GM12864 (cell line): ENCODE results near the gene DIAPH3.

Experiments
- DNase-seq: peaks from one replicate; pipeline ENCODE4 v3.0.0-alpha.2; 2011; ENCODE audit warnings: low read depth
- H3K4me3 ChIP-seq: 2 replicates; pipeline ENCODE4 v1.5.1; 2011; ENCODE audit warnings: mild to moderate bottlenecking, low read depth, low read length, control low read depth
- TF ChIP-seq, protein P1 (sequence below): IDR thresholded peaks from 2 replicates; pipeline ENCODE4 v1.5.1; 2011; ENCODE audit warnings: low read depth, mild to moderate bottlenecking, moderate library complexity, low read length, control low read depth, inconsistent platforms; ENCODE audit errors: missing control alignments

The DIAPH3 gene

DNA sequence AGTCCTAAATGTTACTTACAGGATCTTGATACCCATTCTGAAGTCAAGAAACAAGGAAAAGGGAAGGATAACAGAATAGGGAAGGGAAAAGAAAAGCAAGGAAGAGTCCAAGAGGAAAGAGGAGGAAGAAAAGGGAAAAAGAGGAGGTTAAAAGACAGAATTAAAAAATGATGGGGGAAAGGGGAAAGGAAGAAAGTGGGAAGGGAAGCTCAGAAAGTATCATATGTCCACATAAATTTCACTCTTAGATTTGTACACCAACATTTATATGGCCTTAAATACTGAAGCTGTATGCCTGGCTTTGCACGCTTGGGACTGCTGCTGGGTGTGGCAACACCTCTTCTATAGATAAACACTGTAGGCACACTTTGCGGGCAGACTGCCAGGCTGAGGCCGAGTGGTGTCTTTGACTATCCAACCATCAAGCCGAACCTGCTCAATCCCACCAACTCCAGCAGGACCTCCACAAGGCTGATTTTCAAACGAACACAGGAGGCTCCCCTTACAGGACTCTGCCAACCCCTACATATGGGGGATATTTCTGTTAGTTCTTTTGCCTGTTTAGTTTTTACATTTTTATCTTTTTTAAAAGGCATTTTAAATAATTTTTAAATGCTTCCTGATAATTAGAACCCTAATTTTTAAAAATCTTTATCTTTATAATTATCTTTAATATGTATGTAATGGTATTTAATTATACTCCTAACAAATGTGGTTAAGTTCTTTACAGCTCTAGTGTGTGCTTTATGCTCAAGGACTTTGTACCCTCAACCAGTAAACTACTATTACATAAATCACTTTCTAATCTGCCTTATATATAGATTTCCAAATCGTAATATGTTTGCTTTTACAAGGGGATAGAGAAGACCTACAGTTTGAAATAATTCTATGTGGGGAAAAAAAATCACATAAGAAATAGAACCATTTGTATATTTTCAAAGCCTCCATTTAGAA lies 154.2 kb downstream of the DIAPH3 start:
- DNase-seq = no peak
- TF ChIP-seq, protein P1, sequence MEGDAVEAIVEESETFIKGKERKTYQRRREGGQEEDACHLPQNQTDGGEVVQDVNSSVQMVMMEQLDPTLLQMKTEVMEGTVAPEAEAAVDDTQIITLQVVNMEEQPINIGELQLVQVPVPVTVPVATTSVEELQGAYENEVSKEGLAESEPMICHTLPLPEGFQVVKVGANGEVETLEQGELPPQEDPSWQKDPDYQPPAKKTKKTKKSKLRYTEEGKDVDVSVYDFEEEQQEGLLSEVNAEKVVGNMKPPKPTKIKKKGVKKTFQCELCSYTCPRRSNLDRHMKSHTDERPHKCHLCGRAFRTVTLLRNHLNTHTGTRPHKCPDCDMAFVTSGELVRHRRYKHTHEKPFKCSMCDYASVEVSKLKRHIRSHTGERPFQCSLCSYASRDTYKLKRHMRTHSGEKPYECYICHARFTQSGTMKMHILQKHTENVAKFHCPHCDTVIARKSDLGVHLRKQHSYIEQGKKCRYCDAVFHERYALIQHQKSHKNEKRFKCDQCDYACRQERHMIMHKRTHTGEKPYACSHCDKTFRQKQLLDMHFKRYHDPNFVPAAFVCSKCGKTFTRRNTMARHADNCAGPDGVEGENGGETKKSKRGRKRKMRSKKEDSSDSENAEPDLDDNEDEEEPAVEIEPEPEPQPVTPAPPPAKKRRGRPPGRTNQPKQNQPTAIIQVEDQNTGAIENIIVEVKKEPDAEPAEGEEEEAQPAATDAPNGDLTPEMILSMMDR = no peak
- no peak overlapping the region for H3K4me3 ChIP-seq

GRCh38 chr13:60001889-60002288 lies 161.8 kb downstream of the DIAPH3 start:
- TF ChIP-seq, protein P1 = no peak
- no peak overlapping the region for H3K4me3 ChIP-seq
- no peak for DNase-seq

DNA sequence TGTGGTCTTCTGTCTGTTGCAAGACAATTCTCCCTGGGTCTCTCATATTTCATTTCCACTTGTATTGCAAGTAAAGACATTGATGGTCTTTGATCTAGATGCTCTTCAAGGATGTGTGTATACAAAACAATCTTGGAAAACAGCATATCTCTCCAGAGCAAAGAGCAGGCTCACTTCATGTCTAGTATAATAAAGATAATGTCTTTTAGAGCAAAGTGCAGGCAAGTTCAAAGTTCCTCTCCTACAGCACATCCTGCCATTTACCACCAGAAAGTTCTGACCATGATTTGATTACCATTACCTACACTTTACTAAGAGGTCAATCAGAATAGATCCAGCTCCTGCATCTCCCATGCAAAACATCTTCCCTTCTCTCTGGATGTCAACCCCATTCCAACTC lies 162.8 kb downstream of the DIAPH3 start:
- no peak for DNase-seq

DNA sequence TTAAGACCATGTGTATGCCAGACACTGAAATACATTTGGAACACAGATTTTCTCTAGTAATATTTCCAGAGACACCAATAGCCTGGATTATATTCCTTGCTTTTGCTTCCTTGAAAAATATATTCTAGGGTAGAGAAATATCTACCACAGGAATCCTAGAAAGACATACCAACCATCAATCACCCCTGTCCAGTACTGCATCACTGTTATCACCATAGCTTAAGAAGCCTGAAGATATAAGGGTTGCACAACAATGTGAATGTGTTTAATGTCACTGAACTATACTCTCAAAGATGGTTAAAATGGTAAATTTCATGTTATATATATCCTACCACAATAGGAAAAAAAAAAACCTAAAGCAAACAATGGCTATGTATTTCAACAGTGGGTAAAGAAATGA lies 163.6 kb downstream of the DIAPH3 start:
- DNase-seq = no peak
- TF ChIP-seq, protein P1 = no peak
- no peak overlapping the region for H3K4me3 ChIP-seq

More for the DNA sequence above, 162.8 kb downstream of the DIAPH3 start:
- TF ChIP-seq, protein P1 = no peak
- H3K4me3 ChIP-seq = no peak overlapping the region

DNA sequence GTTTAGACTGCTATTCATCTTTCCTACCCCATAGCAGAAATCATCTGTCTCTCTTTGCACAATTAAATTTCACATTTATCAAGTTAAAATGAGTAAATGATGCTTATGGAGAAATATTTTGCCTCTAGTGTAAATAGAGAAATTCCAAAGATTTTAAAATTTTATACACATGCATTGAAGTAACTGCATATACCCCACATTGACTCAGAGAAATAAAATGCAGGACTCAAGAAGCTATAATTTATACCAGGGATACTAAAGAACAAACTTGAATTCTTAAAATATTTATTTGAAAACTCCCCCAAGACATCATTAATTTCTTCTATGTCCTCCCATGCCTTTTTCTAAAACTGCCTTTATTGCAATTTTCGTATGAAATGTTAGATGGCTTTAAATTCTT lies 165.8 kb downstream of the DIAPH3 start:
- H3K4me3 ChIP-seq = no peak overlapping the region
- no peak for DNase-seq
- TF ChIP-seq, protein P1 = no peak

DNA sequence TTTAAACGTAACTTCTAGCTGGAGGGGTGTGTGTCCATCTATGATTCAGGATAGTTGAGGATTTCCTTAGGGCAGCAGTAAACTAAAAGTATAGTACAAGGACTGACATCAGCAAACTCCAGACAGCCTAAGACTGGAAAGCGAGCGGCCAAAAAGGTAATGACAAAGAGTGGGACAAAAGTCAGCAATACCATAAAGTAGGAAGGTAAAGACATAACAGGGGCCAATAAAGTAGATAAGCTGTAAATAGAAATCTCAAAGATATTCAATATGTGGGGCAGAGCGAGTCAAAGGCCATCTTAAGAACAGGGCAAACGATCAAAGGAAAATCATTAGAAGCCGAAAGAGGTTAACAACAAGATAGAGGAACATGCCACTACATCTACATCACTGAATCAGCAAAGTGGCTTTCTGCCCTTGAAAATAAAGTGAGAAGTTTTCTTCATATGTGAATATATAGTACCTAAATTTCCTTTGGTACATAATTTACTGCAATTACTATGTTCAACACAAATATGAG lies 167.2 kb downstream of the DIAPH3 start:
- no peak for DNase-seq
- TF ChIP-seq, protein P1 = no peak
- H3K4me3 ChIP-seq = no peak overlapping the region
